Measurements from ENCODE around the gene NXNL2. TPM values are rescaled to one million over a fixed set of nuclear protein-coding genes. Genes with fewer than 3 reads are reported as not detected.

NXNL2 gene
- total RNA-seq, 2 donors from 2014 or later = 0.68 to 1.9 TPM

GRCh38 chr9:88580961-88581360, 46.0 kb downstream of the NXNL2 start:
- Histone ChIP-seq H3K4me3 (no peak overlapping the region), H3K9me3 (no peaks in the 10 kb centered on the region), H3K27me3 (replicated peaks; ENCODE audit: insufficient read depth) (no peaks in the 10 kb centered on the region), H3K27ac (no peak overlapping the region), H3K4me1 (replicated peaks) (no peaks in the 10 kb centered on the region), H3K36me3 (no peaks in the 10 kb centered on the region)
- 78% methylated on average over 5 of the region's 5 CpGs for WGBS
- TF ChIP-seq, protein P1, sequence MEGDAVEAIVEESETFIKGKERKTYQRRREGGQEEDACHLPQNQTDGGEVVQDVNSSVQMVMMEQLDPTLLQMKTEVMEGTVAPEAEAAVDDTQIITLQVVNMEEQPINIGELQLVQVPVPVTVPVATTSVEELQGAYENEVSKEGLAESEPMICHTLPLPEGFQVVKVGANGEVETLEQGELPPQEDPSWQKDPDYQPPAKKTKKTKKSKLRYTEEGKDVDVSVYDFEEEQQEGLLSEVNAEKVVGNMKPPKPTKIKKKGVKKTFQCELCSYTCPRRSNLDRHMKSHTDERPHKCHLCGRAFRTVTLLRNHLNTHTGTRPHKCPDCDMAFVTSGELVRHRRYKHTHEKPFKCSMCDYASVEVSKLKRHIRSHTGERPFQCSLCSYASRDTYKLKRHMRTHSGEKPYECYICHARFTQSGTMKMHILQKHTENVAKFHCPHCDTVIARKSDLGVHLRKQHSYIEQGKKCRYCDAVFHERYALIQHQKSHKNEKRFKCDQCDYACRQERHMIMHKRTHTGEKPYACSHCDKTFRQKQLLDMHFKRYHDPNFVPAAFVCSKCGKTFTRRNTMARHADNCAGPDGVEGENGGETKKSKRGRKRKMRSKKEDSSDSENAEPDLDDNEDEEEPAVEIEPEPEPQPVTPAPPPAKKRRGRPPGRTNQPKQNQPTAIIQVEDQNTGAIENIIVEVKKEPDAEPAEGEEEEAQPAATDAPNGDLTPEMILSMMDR (IDR thresholded peaks at IDR 0.05) = no peak
- no peak for TF ChIP-seq POLR2A (IDR thresholded peaks at IDR 0.05)
- TF ChIP-seq POLR2AphosphoS5 (IDR thresholded peaks at IDR 0.05) = no peak
- no peak for DNase-seq (ENCODE audit: low spot score)
- intact Hi-C loops (cut with DNase I) = no loop called here

GRCh38 chr9:88583901-88584596, 49.1 kb downstream of the NXNL2 start:
- WGBS = 38% methylated on average over 8 of the region's 8 CpGs
- Histone ChIP-seq H3K9me3 (no peaks in the 10 kb centered on the region), H3K27ac (no peak overlapping the region), H3K4me1 (replicated peaks) (no peaks in the 10 kb centered on the region), H3K4me3 (no peak overlapping the region), H3K36me3 (no peaks in the 10 kb centered on the region), H3K27me3 (replicated peaks; ENCODE audit: insufficient read depth) (no peaks in the 10 kb centered on the region)
- TF ChIP-seq, protein P1 (IDR thresholded peaks at IDR 0.05) = no peak
- TF ChIP-seq POLR2A (IDR thresholded peaks at IDR 0.05) (no peak), POLR2AphosphoS5 (IDR thresholded peaks at IDR 0.05) (no peak)
- intact Hi-C loops (cut with DNase I) = no loop called here
- DNase-seq (ENCODE audit: low spot score) = no peak

GRCh38 chr9:88585426-88585825, 50.4 kb downstream of the NXNL2 start:
- Histone ChIP-seq H3K4me3 (no peak overlapping the region), H3K9me3 (no peaks in the 10 kb centered on the region), H3K36me3 (no peaks in the 10 kb centered on the region), H3K27ac (no peak overlapping the region), H3K27me3 (replicated peaks; ENCODE audit: insufficient read depth) (no peaks in the 10 kb centered on the region), H3K4me1 (replicated peaks) (no peaks in the 10 kb centered on the region)
- intact Hi-C loops (cut with DNase I) = no loop called here
- no peak for DNase-seq (ENCODE audit: low spot score)
- TF ChIP-seq POLR2A (IDR thresholded peaks at IDR 0.05) (no peak), POLR2AphosphoS5 (IDR thresholded peaks at IDR 0.05) (no peak)
- TF ChIP-seq, protein P1 (IDR thresholded peaks at IDR 0.05) = no peak
- 79% methylated on average over 1 of the region's 1 CpG for WGBS

DNA sequence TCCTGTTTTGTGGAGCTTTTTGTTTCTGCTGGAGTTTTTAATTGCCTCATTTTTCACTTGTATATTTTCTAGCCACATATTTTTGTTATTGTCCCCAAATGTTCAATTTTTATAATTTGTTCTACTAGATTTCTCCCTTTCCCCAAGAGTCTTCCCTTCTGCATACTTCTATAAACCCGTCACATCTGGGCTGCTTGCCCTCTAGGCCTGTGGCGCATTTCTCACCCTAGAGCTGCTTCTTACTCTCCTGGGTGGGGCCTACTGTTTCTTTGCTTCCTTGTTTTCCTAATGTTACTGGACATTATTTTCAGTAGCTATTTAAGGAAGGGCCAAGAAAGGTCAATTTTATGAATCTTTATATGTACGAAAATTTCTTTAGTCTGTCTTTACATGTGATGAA, 51.5 kb downstream of the NXNL2 start:
- intact Hi-C loops (cut with DNase I) = no loop called here
- no peaks in the 10 kb centered on the region for H3K4me1 ChIP-seq (replicated peaks)
- H3K27me3 ChIP-seq (replicated peaks; ENCODE audit: insufficient read depth) = no peaks in the 10 kb centered on the region
- no peak overlapping the region for H3K4me3 ChIP-seq
- TF ChIP-seq, protein P1 (IDR thresholded peaks at IDR 0.05) = no peak
- no peak for TF ChIP-seq POLR2AphosphoS5 (IDR thresholded peaks at IDR 0.05)
- no peak for TF ChIP-seq POLR2A (IDR thresholded peaks at IDR 0.05)
- DNase-seq (ENCODE audit: low spot score) = no peak
- no peaks in the 10 kb centered on the region for H3K9me3 ChIP-seq
- WGBS = 91% methylated on average over 3 of the region's 3 CpGs
- H3K36me3 ChIP-seq = no peaks in the 10 kb centered on the region
- no peak overlapping the region for H3K27ac ChIP-seq

GRCh38 chr9:88587182-88587581, 52.2 kb downstream of the NXNL2 start:
- H3K27me3 ChIP-seq (replicated peaks; ENCODE audit: insufficient read depth) = no peaks in the 10 kb centered on the region
- H3K4me1 ChIP-seq (replicated peaks) = no peaks in the 10 kb centered on the region
- TF ChIP-seq POLR2A (IDR thresholded peaks at IDR 0.05) (no peak), POLR2AphosphoS5 (IDR thresholded peaks at IDR 0.05) (no peak)
- TF ChIP-seq, protein P1 (IDR thresholded peaks at IDR 0.05) = no peak
- no peak overlapping the region for H3K4me3 ChIP-seq
- DNase-seq (ENCODE audit: low spot score) = no peak
- 48% methylated on average over 3 of the region's 3 CpGs for WGBS
- no peaks in the 10 kb centered on the region for H3K9me3 ChIP-seq
- intact Hi-C loops (cut with DNase I) = no loop called here
- H3K27ac ChIP-seq = no peak overlapping the region
- no peaks in the 10 kb centered on the region for H3K36me3 ChIP-seq
